Neural progenitor cell (in vitro differentiated cells): ENCODE data around the gene DAPK2. TPM values are rescaled to one million over a fixed set of nuclear protein-coding genes. Genes with fewer than 3 reads are reported as not detected.

ENCODE experiments used
- DNase-seq: peaks from one replicate; pipeline ENCODE4 v3.0.0-alpha.2; 2016; ENCODE audit warnings: low spot score
- H2AFZ ChIP-seq: fragments of 200-600 bp; sonication (generic); replicated peaks from 2 replicates; pipeline ENCODE4 v1.6.1; 2016; ENCODE audit warnings: antibody characterized with exemption
- H3F3A ChIP-seq: fragments of 200-600 bp; sonication (generic); 2 replicates; pipeline ENCODE4 v1.6.1; 2016; ENCODE audit warnings: antibody characterized with exemption, low read depth
- H3K27ac ChIP-seq: fragments of 200-600 bp; sonication (generic); 2 replicates; pipeline ENCODE4 v1.5.1; 2016; ENCODE audit warnings: mild to moderate bottlenecking
- H3K27me3 ChIP-seq: fragments of 200-600 bp; sonication (generic); 2 replicates; pipeline ENCODE4 v1.6.1; 2016; ENCODE audit warnings: mild to moderate bottlenecking, moderate library complexity
- H3K36me3 ChIP-seq: fragments of 200-600 bp; sonication (generic); 2 replicates; pipeline ENCODE4 v1.5.1; 2016
- H3K4me1 ChIP-seq: fragments of 200-600 bp; sonication (generic); 2 replicates; pipeline ENCODE4 v1.6.1; 2016; ENCODE audit warnings: mixed run types
- H3K4me2 ChIP-seq: fragments of 200-600 bp; sonication (generic); 2 replicates; pipeline ENCODE4 v1.6.1; 2016
- H3K4me3 ChIP-seq: fragments of 200-600 bp; sonication (generic); 2 replicates; pipeline ENCODE4 v1.5.1; 2016
- H3K79me2 ChIP-seq: fragments of 200-600 bp; sonication (generic); 2 replicates; pipeline ENCODE4 v1.6.1; 2016; ENCODE audit warnings: low read depth
- H3K9ac ChIP-seq: fragments of 200-600 bp; sonication (generic); 2 replicates; pipeline ENCODE4 v1.6.1; 2016
- H3K9me3 ChIP-seq: fragments of 200-600 bp; sonication (generic); 2 replicates; pipeline ENCODE4 v1.5.1; 2016; ENCODE audit warnings: low read depth
- H4K20me1 ChIP-seq: fragments of 200-600 bp; sonication (generic); 2 replicates; pipeline ENCODE4 v1.6.1; 2016; ENCODE audit warnings: low read depth
- H3K27ac Mint-ChIP-seq: 3 replicates; pipeline ENCODE4 v1.8.0; 2021; ENCODE audit warnings: mixed read lengths
- H3K27me3 Mint-ChIP-seq: 2 replicates; pipeline ENCODE4 v1.8.0; 2022; ENCODE audit warnings: low read depth, mild to moderate bottlenecking, inconsistent platforms, moderate library complexity, mixed read lengths; ENCODE audit not compliant: insufficient read depth
- H3K36me3 Mint-ChIP-seq: 3 replicates; pipeline ENCODE4 v1.8.0; 2021; ENCODE audit warnings: mixed read lengths
- H3K4me1 Mint-ChIP-seq: 3 replicates; pipeline ENCODE4 v1.8.0; 2021; ENCODE audit warnings: mixed read lengths
- H3K4me3 Mint-ChIP-seq: 3 replicates; pipeline ENCODE4 v1.8.0; 2021; ENCODE audit warnings: mild to moderate bottlenecking, moderate library complexity, mixed read lengths
- H3K9me3 Mint-ChIP-seq: 3 replicates; pipeline ENCODE4 v1.8.0; 2020; ENCODE audit warnings: mixed read lengths
- CTCF ChIP-seq: fragments of 200-600 bp; sonication (generic); IDR thresholded peaks from 2 replicates; pipeline ENCODE4 v1.5.1; 2017; ENCODE audit warnings: antibody characterized with exemption, mild to moderate bottlenecking
- EZH2 ChIP-seq: fragments of 200-600 bp; sonication (generic); IDR thresholded peaks from 2 replicates; pipeline ENCODE4 v1.6.1; 2017; ENCODE audit warnings: antibody characterized with exemption, mild to moderate bottlenecking, moderate library complexity
- EZH2phosphoT487 ChIP-seq: fragments of 200-600 bp; sonication (generic); IDR thresholded peaks from 2 replicates; pipeline ENCODE4 v1.6.1; 2017; ENCODE audit warnings: antibody characterized with exemption
- total RNA-seq: library from RNA; depleted of rRNA; stranded (reverse); fragments of >200 nt; gene quantifications from 2 replicates; pipeline ENCODE4 v1.2.3, GENCODE V29; 2015; ENCODE audit warnings: low replicate concordance

Gene DAPK2
- 5.4 and 9.7 TPM in 2 replicates for total RNA-seq

DNA sequence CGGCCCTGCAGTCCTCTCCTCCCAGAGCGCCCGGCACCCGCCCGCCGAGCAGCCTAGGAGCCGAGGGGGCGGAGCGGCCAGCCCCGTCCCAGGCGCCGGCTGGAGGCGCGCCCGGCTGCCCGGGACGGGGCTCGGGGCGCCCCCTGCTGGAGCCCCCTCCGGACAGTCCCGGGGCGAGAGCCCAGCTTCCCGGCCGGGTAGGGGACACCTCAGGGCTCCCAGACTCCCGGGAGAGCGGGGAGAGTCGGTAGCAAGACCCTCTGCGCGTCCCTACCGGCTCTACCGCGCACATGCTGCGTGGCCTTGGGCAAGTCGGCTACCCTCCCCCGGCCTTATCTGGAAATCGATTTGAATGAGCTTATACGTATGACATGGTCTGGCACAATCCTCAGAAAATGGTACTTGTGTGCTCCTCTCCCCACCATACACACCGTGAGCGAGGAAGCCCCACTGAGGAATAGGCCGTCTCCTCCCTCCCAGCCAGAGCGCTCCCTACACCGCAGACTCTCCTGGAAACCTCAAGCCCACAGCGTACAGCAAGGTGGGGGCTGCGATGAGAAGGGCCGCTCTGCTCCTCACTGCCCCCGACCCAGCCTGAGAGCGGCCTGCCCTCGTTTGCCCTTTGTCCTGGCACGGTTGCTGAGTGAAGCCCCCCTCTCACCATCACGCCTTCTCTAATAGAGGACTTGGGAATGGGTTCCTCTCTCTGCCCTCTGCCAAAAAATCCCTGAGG is at the start of gene DAPK2:
Gene DAPK2, minus strand, starts transcription at position 65 of the 733 bp plus-strand sequence. CDS start 6,224 bp downstream, outside the sequence.
- Mint-ChIP-seq H3K27ac (peak within 1 kb of the TSS; percentile 37), H3K27me3 (peaks cover 11% of the 10 kb centered on the region), H3K36me3 (no peaks in the 10 kb centered on the region), H3K4me3 (peak within 1 kb of the TSS; percentile 85), H3K9me3 (no peaks in the 10 kb centered on the region), H3K4me1 (peaks cover 25% of the 10 kb centered on the region)
- no peaks in the 10 kb centered on the region for H3K9me3 ChIP-seq
- peak within 1 kb of the TSS; percentile 98 for H2AFZ ChIP-seq
- no peak within 1 kb of the TSS for H3K27ac ChIP-seq
- H3F3A ChIP-seq = no peaks in the 10 kb centered on the region
- peak; percentile 89 for DNase-seq
- H3K4me1 ChIP-seq = peaks cover 15% of the 10 kb centered on the region
- peaks cover 39% of the 10 kb centered on the region for H3K27me3 ChIP-seq
- peak within 1 kb of the TSS; percentile 92 for H3K4me2 ChIP-seq
- no peak for TF ChIP-seq EZH2
- TF ChIP-seq CTCF = peak; percentile 80
- H3K4me3 ChIP-seq = peak within 1 kb of the TSS; percentile 70
- no peaks in the 10 kb centered on the region for H3K36me3 ChIP-seq
- H3K79me2 ChIP-seq = no peaks in the 10 kb centered on the region
- no peaks in the 10 kb centered on the region for H4K20me1 ChIP-seq
- no peak within 1 kb of the TSS for H3K9ac ChIP-seq

GRCh38 chr15:64095431-64095794 is 49.1 kb upstream of the DAPK2 start:
- Histone ChIP-seq H3K27ac (no peak overlapping the region), H3K9ac (no peak overlapping the region), H3K79me2 (peaks cover 75% of the 10 kb centered on the region), H2AFZ (peak overlapping the region; percentile 12), H3K36me3 (no peaks in the 10 kb centered on the region), H3K4me2 (peak overlapping the region; percentile 88), H3K27me3 (no peaks in the 10 kb centered on the region), H3F3A (peaks cover 24% of the 10 kb centered on the region), H3K9me3 (no peaks in the 10 kb centered on the region), H3K4me1 (peaks cover 24% of the 10 kb centered on the region), H4K20me1 (peaks cover 33% of the 10 kb centered on the region), H3K4me3 (peak overlapping the region; percentile 73)
- Mint-ChIP-seq H3K27me3 (peaks cover 2% of the 10 kb centered on the region), H3K4me1 (peaks cover 53% of the 10 kb centered on the region), H3K9me3 (no peaks in the 10 kb centered on the region), H3K4me3 (peak overlapping the region; percentile 98), H3K27ac (peak overlapping the region; percentile 88), H3K36me3 (no peaks in the 10 kb centered on the region)
- no peak for DNase-seq
- TF ChIP-seq EZH2 = no peak
- no peak for TF ChIP-seq EZH2phosphoT487
- TF ChIP-seq CTCF = no peak

DNA sequence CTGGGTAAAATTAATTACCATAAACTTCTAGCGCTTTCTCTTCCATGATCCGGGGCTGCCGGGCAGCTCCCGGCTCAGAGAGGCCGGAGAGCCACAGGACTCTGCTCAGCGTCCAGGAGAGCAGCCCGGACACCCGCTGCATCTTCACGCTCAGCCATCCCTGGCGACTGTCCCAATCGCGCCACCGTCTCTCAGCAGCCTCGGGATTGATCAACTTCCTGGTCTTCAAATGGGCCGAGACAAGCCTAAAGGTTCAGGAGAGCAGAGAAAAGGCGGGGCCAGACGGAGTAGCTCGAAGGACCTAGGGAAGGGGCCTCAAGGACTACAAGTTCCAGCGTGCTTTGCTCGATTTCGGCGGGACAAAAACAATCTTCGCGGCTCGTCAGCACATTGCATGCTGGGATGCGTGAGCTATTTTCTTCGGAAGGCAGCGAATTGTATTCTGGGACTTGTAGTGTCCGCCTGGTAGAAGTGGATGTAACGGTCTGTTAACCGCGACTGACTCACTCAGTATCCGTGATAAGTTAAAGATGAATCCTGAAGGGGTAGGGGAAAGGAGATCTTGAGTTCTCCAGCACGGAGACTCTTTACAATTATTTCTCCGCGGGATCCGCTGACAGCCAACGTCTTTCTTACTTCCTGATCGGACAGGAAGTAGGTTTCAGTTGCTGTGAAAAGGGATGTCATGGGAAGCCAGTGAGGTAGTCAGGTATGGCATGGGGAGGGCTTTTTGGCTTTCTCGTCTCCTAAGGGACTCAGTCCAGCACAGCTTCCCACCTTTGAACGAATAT is 47.5 kb upstream of the DAPK2 start, which contains the start of gene CIAO2A:
Gene CIAO2A, minus strand, starts transcription at position 212 of the 791 bp plus-strand sequence. Its CDS starts 70 bp downstream, at position 142.
- no peaks in the 10 kb centered on the region for H3K27me3 ChIP-seq
- H3K4me3 ChIP-seq = peak within 1 kb of the TSS; percentile 79
- H3K79me2 ChIP-seq = peaks cover 73% of the 10 kb centered on the region
- H2AFZ ChIP-seq = peak within 1 kb of the TSS; percentile 95
- Mint-ChIP-seq H3K4me1 (peaks cover 53% of the 10 kb centered on the region), H3K36me3 (no peaks in the 10 kb centered on the region), H3K27me3 (peaks cover 2% of the 10 kb centered on the region), H3K27ac (peak within 1 kb of the TSS; percentile 98), H3K4me3 (peak within 1 kb of the TSS; percentile 98), H3K9me3 (no peaks in the 10 kb centered on the region)
- H3F3A ChIP-seq = peaks cover 24% of the 10 kb centered on the region
- H3K4me1 ChIP-seq = peaks cover 24% of the 10 kb centered on the region
- peak within 1 kb of the TSS; percentile 84 for H3K4me2 ChIP-seq
- no peaks in the 10 kb centered on the region for H3K9me3 ChIP-seq
- H4K20me1 ChIP-seq = peaks cover 26% of the 10 kb centered on the region
- peak; percentile 98 for DNase-seq
- H3K36me3 ChIP-seq = peaks cover 1% of the 10 kb centered on the region
- TF ChIP-seq EZH2 (no peak), EZH2phosphoT487 (no peak), CTCF (no peak)
- no peak within 1 kb of the TSS for H3K27ac ChIP-seq
- peak within 1 kb of the TSS; percentile 34 for H3K9ac ChIP-seq
